HG03025 (cell line): Measurements from ENCODE around the gene NME1.
"Not testable (repeated sequence)": the region's sequence is repeated elsewhere in the genome, so short reads cannot be mapped to it uniquely, and the experiment has no call there.

ENCODE experiments used
- ATAC-seq: cut with Tn5 transposase; IDR thresholded peaks from one replicate; pipeline ENCODE4 v1.9.1; 2021; ENCODE audit warnings: mild to moderate bottlenecking, moderate library complexity; ENCODE audit not compliant: unreplicated experiment, low FRiP score

The NME1 gene

GRCh38 chr17:51153210-51154072 is at the start of gene NME1:
TSS of gene NME1 (plus strand) at chr17:51153559. CDS start at chr17:51155655, 2,096 bp downstream.
- ATAC-seq: peak; percentile 87

DNA sequence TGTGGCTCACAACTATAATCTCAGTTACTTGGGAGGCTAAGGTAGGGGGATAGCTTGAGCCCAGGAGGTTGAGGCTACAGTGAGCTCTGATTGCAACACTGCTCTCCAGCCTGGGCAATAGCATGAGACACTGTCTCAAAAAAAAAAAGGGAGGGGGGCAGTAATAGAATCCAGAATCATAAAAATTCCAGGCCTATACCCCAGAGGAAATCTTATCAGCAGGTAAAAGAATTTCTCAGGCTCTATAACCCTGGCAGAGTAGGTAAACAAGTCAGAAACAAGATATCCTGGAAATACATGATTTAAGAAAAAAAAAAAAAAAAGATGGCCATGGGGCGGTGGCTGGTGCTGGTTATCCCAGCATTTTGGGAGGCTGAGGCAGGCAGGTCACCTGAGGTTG is 45.6 kb upstream of the NME1 start:
- no peak for ATAC-seq

- ATAC-seq: not testable (repeated sequence)
These were observed 40.8 kb upstream of the NME1 start for GRCh38 chr17:51112303-51113222.

- ATAC-seq: no peak
These were observed 38.2 kb upstream of the NME1 start for GRCh38 chr17:51115179-51115578.

DNA sequence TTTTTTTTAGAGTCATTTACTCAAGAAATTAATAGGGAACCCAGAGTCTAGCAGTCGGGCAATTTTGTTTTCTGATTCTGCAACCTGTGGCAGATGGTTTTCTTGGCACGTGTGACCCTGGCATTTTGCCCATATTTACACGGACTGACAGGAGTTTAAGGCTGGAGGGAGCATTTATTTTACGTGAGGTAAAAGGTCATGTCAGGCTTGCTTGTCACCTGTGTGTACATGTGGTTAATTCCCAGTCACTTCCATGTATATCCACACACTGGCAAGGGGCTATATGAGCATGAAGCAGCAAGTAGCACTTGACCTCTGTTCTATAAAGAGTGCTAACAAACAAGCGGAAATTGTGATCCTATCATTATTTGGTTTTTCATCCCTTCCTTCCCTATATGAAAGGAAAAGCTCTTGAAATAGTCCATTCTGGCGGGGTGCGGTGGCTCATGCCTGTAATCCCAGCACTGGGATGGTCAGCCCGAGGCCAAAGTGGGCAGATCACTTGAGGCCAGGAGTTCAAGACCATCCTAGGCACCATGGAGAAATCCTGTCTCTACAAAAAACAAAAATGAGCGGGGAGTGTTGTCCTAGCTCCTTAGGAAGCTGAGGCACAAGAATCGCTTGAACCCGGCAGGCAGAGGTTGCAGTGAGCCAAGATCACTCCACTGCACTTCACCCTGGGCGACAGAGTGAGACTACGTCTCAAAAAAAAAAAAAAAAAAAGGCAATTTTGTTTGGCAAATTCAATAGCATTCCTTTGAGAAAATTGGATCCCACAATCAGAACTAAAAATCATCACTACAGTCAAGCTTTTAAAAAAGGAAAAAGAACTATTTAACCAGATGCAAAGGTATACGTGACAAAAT is 34.8 kb upstream of the NME1 start:
- no peak for ATAC-seq

DNA sequence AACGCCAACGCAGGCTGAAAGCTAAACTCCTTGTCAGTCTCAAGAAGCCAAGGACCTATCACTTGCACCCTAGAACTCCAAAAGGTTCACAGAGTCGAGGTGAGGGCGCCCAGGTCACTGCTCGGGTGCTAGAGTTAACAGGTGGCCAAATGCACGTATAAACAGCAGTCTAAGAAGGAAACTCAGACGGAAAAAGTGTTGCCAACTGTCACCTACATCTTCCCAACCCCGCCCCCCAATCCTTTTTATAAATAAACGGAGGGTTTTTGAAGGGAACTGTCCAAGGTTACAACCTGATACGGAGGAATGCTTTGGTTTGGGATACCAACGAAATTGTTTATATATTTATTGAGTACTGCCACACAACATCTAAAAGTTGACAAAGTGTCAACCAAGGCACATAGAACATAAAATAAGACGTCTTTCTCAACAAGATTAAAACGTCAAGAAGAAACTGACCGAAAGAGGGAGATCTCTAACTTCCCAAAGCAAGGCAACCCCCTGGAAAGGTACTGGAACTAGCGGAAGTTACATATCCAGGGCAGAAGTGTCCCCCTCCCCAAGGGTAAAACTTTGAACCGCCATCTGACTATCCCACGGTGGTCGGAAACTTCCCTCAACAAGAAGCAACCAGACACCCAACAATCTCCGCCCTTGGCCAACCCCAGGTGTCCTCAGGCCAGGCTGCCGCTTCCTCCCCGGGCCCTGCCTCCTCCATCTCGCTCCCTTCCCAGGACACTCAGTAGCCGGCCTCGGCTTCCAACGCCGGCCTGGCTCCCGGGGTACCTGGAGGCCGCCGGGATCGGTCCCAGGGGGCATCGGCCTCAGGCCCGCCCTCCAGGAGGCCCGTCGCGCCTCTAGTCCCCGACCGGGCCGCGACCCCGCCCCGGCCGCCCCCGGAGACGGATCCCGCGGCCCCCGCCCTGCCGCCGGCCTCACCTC is 33.7 kb upstream of the NME1 start:
- ATAC-seq: peak; percentile 20

DNA sequence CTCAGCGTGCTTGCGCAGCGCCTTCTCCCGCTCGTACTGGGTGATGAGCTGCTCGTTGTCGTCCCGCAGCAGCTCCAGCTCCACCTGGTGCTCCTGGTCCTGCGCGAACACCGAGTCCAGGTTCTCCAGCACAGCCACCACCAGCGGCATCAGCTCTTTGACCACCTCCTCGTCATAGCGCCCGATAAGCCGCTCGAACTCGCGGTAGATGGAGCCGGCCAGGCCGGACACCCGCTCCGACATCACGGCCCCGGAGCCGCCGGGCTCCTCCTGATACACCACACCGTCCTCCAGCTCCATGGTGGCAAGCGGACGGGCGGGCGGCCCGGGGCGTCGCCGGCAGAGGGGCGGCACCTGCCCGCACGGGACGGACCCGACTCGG is 33.0 kb upstream of the NME1 start:
- ATAC-seq: peak; percentile 23

DNA sequence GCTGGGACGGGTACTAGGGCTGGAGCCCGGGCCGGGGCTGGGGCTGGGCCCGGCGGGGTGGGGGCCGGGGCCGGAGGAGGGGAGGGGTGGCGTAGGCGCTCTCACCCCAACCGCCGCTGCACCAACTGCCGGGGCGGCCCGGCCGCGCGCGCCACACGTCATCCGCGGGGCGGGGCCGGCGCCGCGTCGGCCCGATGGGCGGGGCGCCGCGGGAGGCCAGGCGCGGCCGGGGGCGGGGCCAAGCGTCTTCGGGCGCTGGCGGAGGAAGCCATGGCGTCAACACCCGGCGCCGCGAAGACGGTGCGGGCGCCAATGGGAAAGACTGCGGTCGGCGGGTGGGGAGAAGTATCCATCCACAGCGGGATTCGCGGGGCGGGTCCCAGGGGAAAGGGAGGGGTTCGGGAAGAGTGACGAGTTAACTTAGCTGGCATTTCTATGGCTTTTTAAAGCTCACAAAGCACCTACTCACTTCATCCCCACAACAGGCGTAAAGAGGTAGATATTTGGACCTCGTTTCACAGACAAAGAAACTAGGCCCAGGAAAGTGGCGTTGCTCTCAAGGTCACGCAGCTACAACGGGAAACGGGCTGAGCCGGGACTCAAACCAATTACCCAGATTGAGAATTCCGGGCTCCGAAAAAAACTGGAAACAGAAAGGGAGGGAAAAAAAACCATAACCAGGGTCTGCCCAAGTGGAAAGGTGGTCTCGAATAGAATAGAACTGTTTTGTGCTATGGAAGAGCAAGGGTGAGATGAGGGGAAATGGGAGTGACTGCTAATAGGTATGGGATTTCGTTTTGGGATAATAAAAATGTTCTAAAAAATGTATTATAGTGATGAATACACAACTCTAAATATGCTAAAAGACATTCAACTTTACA is 32.4 kb upstream of the NME1 start, which contains the start of gene SPAG9:
Gene SPAG9 (minus strand): TSS at position 130 of the 881 bp plus-strand sequence. CDS start 212 bp downstream, outside the sequence.
- ATAC-seq: peak; percentile 72

DNA sequence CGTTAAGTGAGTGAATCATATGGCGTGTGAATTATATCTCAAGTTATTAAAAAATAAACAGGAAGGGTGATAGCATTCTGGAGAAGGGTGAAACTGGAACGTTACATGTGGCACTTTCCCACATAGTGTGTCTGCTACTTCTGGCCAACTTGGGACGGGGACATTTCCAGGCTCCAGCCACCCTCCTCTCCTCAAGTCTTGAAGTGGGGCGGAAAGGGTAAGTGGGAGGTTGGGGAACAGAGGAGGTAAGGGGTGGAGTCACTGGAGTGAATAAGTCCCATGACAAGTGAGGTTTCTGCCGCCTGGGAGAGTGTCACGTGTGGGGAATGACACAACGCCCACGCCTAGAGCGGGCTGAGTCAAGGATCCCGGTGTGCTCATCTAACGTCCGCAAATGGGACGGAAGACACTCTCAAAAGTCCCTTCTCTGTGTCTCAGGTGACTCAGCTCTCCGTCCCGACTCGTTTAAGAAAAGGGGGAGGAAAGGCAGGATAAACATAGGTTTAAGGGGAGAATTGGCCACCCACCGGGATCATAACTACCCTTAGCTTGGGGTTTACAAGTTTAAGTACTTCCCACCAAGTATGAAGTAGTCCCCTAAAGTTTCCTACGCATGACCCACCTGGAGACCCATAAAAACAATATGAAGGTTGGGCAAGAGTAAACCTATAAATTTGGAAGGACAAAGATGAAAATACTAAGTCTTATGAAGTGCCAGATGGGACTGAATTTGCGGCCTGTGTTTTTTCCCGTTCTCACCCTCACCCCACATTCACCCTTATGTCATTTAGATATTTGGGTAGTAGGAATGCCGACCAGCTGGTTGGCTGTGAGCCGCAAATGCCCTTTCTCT is 31.5 kb upstream of the NME1 start:
- ATAC-seq: peak; percentile 26

DNA sequence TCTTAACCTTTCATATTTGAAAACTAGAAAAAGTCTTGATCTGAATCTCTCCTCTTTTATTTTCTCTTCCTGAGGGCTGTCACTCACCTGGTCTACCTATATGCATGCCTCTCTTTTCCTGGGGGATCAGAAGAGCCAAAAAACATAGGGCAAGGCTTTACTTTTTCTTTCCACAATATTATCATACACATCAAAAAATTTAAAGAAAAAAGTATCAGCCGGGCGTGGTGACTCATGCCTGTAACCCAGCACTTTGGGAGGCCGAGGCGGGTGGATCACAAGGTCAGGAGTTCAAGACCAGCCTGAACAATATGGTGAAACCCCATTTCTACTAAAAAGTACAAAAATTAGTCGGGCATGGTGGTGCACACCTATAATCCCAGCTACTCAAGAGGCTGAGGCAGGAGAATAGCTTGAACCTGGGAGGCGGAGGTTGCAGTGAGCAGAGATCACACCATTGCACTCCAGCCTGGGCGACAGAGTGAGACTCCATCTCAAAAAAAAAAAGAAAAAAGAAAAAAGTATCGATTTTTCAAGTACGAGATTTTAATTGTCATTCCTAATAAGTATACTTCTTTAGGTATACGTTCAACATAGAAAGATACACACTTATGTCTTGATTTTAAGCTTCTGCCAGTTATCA is 30.8 kb upstream of the NME1 start:
- not testable (repeated sequence) for ATAC-seq

DNA sequence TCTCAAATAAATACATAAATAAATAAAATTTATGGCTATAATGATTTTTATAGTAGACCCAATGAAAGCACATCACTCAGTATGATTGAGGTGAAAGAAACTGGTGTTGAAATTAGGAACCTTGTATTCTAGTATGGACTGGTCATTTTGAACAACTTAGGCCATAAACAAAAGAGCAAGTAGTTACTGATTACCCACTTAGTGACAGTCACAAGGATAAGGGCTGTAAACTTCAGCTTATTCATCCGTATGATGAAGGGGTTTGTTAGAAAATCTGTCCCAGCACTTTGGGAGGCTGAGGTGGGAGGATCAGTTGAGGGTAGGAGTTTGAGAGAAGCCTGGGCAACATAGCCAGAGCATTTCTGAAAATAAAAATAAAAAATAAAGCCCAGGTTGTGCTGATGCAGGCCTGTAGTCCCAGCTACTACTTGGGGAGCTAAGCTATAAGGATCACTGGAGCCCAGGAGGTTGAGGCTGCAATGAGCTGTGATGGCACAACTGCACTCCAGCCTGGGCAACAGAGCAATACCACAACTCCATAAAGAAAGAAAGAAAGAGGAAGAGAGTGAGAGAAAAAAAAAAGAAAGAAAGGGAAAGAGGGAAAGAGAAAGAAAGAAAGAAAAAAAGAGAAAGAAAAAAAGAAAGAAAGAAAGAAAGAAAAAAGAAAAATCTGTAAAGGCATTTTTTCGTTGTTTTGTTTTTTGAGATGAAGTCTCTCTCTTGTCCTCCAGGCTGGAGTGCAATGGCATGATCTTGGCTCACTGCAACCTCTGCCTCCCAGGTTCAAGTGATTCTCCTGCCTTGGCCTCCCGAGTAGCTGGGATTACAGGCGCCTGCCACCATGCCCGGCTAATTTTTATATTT is 28.5 kb upstream of the NME1 start:
- no peak for ATAC-seq

- ATAC-seq: no peak
These were observed 25.3 kb upstream of the NME1 start for GRCh38 chr17:51128076-51128475.

GRCh38 chr17:51132964-51133319 is 20.4 kb upstream of the NME1 start:
- no peak for ATAC-seq

GRCh38 chr17:51133365-51133764 is 20.0 kb upstream of the NME1 start:
- ATAC-seq: no peak

DNA sequence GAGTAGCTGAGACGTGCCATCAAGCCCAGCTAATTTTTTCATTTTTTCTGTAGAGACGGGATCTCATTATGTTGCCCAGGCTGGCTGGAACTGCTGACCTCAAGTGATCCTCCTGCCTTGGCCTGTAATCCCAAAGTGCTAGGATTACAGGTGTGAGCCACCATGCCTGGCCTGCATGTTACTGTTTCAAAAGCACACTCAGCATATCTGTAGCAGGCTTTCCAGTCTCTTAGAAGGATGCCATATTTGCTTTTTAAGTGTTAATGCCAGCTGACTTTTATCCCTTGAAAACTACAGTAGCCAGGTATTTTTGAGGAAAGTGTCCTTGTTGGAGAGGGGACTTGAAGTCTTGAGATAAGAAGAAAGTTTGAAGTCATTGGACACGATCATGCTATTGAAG is 17.4 kb upstream of the NME1 start:
- ATAC-seq: no peak

DNA sequence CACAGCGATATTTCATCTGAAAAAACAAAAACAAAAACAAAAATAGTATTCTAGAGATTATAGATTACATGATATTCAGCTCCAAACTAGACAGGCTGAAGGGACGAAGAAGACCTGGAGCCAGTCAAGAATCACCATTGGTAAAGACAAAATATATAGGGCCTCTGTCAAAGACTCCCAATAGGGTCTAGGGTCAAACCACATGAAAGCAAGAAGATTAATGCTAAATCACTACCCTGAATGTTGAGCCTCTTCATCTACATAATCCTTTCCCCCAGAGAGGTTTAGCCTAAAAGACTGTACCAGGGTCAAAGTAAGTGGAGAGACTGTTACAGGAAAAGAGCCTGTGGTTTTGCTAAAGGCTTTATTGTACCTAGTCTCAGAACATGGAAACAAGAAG is 10.8 kb upstream of the NME1 start:
- ATAC-seq: no peak
